Epithelial cell of umbilical artery (primary cell): ENCODE results near the gene ZNF662. TPM values are rescaled to one million over a fixed set of nuclear protein-coding genes. Genes with fewer than 3 reads are reported as not detected.

Experiments
- total RNA-seq: library from RNA; depleted of rRNA; stranded (reverse); fragments of >200 nt; gene quantifications from 2 replicates; pipeline ENCODE4 v1.2.3, GENCODE V29; 2014

ZNF662 gene
- total RNA-seq, result 0.76 and 0.97 TPM in 2 replicates

GRCh38 chr3:42906070-42906847 lies at the start of gene ZNF662:
ZNF662 (plus strand) TSS chr3:42906142; CDS start chr3:42908115, 1,973 bp downstream.

GRCh38 chr3:42875325-42876151 lies 30.4 kb upstream of the ZNF662 start, which contains the start of gene CYP8B1:
CYP8B1 (minus strand) TSS chr3:42875879; CDS start chr3:42875816, 63 bp downstream.

Other genes starting within 250 kb of the ZNF662 start
- gene KLHL40, start 220.6 kb upstream of the ZNF662 start, total RNA-seq, result not detected in 2 replicates
- gene HHATL, start 203.3 kb upstream of the ZNF662 start, total RNA-seq, result not detected in 2 replicates
- 1.3 TPM in 1 of 2 replicates, not detected in the other for gene CCDC13, start 132.9 kb upstream of the ZNF662 start, total RNA-seq
- 193 and 197 TPM in 2 replicates for gene HIGD1A, start 101.7 kb upstream of the ZNF662 start, total RNA-seq
- not detected in 2 replicates for gene ACKR2, start 96.7 kb upstream of the ZNF662 start, total RNA-seq
- not detected in 2 replicates for gene CYP8B1, start 30.3 kb upstream of the ZNF662 start, total RNA-seq
- not detected in 2 replicates for gene GASK1A, start 73.2 kb downstream of the ZNF662 start, total RNA-seq
- gene POMGNT2, start 199.9 kb downstream of the ZNF662 start, total RNA-seq, result 5.2 and 6.1 TPM in 2 replicates